Nephron (organoid): ENCODE data around the gene CHCHD1.

ENCODE experiments used
- H3K27ac Mint-ChIP-seq, 3 experiments: 2 replicates each; pipeline ENCODE4 v1.8.0; 2020; ENCODE audit warnings: mixed read lengths in 3 of 3, mild to moderate bottlenecking in 2 of 3, moderate library complexity in 1 of 3
- H3K27me3 Mint-ChIP-seq: 2 replicates; pipeline ENCODE4 v1.8.0; 2021; ENCODE audit warnings: low read depth, mild to moderate bottlenecking, moderate library complexity, mixed read lengths
- H3K36me3 Mint-ChIP-seq: 2 replicates; pipeline ENCODE4 v1.8.0; 2020; ENCODE audit warnings: low read depth, mixed read lengths
- H3K4me1 Mint-ChIP-seq: 2 replicates; pipeline ENCODE4 v1.8.0; 2020; ENCODE audit warnings: mixed read lengths
- H3K4me3 Mint-ChIP-seq, 3 experiments: 2 replicates each; pipeline ENCODE4 v1.8.0; 2020; ENCODE audit warnings: mild to moderate bottlenecking in 3 of 3, mixed read lengths in 3 of 3, moderate library complexity in 2 of 3
- H3K9me3 Mint-ChIP-seq: 2 replicates; pipeline ENCODE4 v1.8.0; 2020; ENCODE audit warnings: mixed read lengths
- CTCF ChIP-seq, 3 experiments: fragments of 200-600 bp; sonication (generic); IDR thresholded peaks; one replicate each; pipeline ENCODE4 v1.5.0; 2021; ENCODE audit warnings: antibody characterized with exemption in 3 of 3; ENCODE audit not compliant: unreplicated experiment in 3 of 3

Gene CHCHD1

GRCh38 chr10:73780301-73780700 lies 1.5 kb upstream of the CHCHD1 start:
- no peak for TF ChIP-seq CTCF (IDR thresholded peaks at IDR 0.05; ENCODE audit: unreplicated experiment in 3 of 3)
- H3K9me3 Mint-ChIP-seq, result no peaks in the 10 kb centered on the region

GRCh38 chr10:73780966-73781365 lies 882 bp upstream of the CHCHD1 start:
- H3K27me3 Mint-ChIP-seq, result no peaks in the 10 kb centered on the region
- peaks cover 17% of the 10 kb centered on the region for H3K36me3 Mint-ChIP-seq
- no peak for TF ChIP-seq CTCF (IDR thresholded peaks at IDR 0.05; ENCODE audit: unreplicated experiment in 3 of 3)
- H3K9me3 Mint-ChIP-seq, result no peaks in the 10 kb centered on the region
- peak overlapping the region; percentile 97 to 100 (median 100) for H3K4me3 Mint-ChIP-seq
- H3K27ac Mint-ChIP-seq, result peak overlapping the region; percentile 90 to 98 (median 92)
- H3K4me1 Mint-ChIP-seq, result peaks cover 42% of the 10 kb centered on the region

More at GRCh38 chr10:73780301-73780700, 1.5 kb upstream of the CHCHD1 start:
- peaks cover 45% of the 10 kb centered on the region for H3K4me1 Mint-ChIP-seq
- peak overlapping the region; percentile 97 to 100 (median 100) for H3K4me3 Mint-ChIP-seq
- H3K36me3 Mint-ChIP-seq, result peaks cover 23% of the 10 kb centered on the region
- no peaks in the 10 kb centered on the region for H3K27me3 Mint-ChIP-seq
- peak overlapping the region; percentile 90 to 98 (median 92) for H3K27ac Mint-ChIP-seq

GRCh38 chr10:73781548-73781878 lies 335 bp upstream of the CHCHD1 start:
- peaks cover 48% of the 10 kb centered on the region for H3K4me1 Mint-ChIP-seq
- no peaks in the 10 kb centered on the region for H3K27me3 Mint-ChIP-seq
- H3K9me3 Mint-ChIP-seq, result no peaks in the 10 kb centered on the region
- H3K27ac Mint-ChIP-seq, result peak overlapping the region; percentile 90 to 98 (median 92)
- peak overlapping the region; percentile 97 to 100 (median 100) for H3K4me3 Mint-ChIP-seq
- H3K36me3 Mint-ChIP-seq, result peaks cover 16% of the 10 kb centered on the region
- no peak for TF ChIP-seq CTCF (IDR thresholded peaks at IDR 0.05; ENCODE audit: unreplicated experiment in 3 of 3)

- TF ChIP-seq CTCF (IDR thresholded peaks at IDR 0.05; ENCODE audit: unreplicated experiment in 3 of 3), result no peak
- H3K4me1 Mint-ChIP-seq, result peaks cover 50% of the 10 kb centered on the region
Measured at GRCh38 chr10:73782749-73783085, 869 bp downstream of the CHCHD1 start.

GRCh38 chr10:73785211-73785720 lies 3.4 kb downstream of the CHCHD1 start, which contains the start of gene ZSWIM8:
Gene ZSWIM8, plus strand, starts transcription at chr10:73785606. Its CDS starts 273 bp downstream, at chr10:73785879.
- no peaks in the 10 kb centered on the region for H3K9me3 Mint-ChIP-seq
- H3K4me3 Mint-ChIP-seq, result peak within 1 kb of the TSS; percentile 98 to 100 (median 99)

More at GRCh38 chr10:73782749-73783085, 869 bp downstream of the CHCHD1 start:
- Mint-ChIP-seq H3K36me3 (peaks cover 7% of the 10 kb centered on the region), H3K9me3 (no peaks in the 10 kb centered on the region), H3K27me3 (no peaks in the 10 kb centered on the region), H3K27ac (peak overlapping the region; percentile 90 to 98 (median 92)), H3K4me3 (peak overlapping the region; percentile 97 to 100 (median 100))

More at GRCh38 chr10:73785211-73785720, 3.4 kb downstream of the CHCHD1 start, which contains the start of gene ZSWIM8:
- no peaks in the 10 kb centered on the region for H3K27me3 Mint-ChIP-seq
- peaks cover 43% of the 10 kb centered on the region for H3K4me1 Mint-ChIP-seq
- no peak for TF ChIP-seq CTCF (IDR thresholded peaks at IDR 0.05; ENCODE audit: unreplicated experiment in 3 of 3)
- peaks cover 9% of the 10 kb centered on the region for H3K36me3 Mint-ChIP-seq
- peak within 1 kb of the TSS; percentile 92 to 100 (median 98) for H3K27ac Mint-ChIP-seq
